Measurements from ENCODE around the gene SMG6. TPM values are rescaled to one million over a fixed set of nuclear protein-coding genes. Genes with fewer than 3 reads are reported as not detected.
A peak's percentile ranks its signal among the peaks of the same experiment; 100 is the strongest.

SMG6 gene
- total RNA-seq, 1 experiment from 2014 or later: 28.6 TPM

GRCh38 chr17:2181206-2181896 lies 122.2 kb downstream of the SMG6 start:
- H3K9ac ChIP-seq (ENCODE audit: extremely low read depth, insufficient read length, low read length): no peak overlapping the region

More at GRCh38 chr17:2181206-2181896, 122.2 kb downstream of the SMG6 start:
- Histone ChIP-seq H3K18ac (ENCODE audit: insufficient read length, low read depth, low read length) (no peak overlapping the region), H4K8ac (replicated peaks; ENCODE audit: insufficient read length, low read depth, low read length) (no peak overlapping the region), H3T11ph (ENCODE audit: low read length) (no peak overlapping the region), H2AFZ (ENCODE audit: low read length) (no peak overlapping the region), H3K79me2 (ENCODE audit: insufficient read depth, low read length) (0 out of 2 replicates have a peak, but pooled peaks cover 1% of the 10 kb centered on the region), H2BK15ac (ENCODE audit: low read depth, low read length) (no peak overlapping the region), H3K27ac (ENCODE audit: insufficient read length, low read depth, low read length) (no peak overlapping the region), H4K5ac (ENCODE audit: insufficient read length, low read depth, low read length) (no peak overlapping the region), H3K27me3 (ENCODE audit: insufficient read depth, low read length) (no peaks in the 10 kb centered on the region), H4K20me1 (ENCODE audit: control insufficient read depth, insufficient read depth, insufficient read length) (no peaks in the 10 kb centered on the region), H3K56ac (ENCODE audit: insufficient read length, low read depth, low read length) (no peak overlapping the region), H2BK12ac (ENCODE audit: insufficient read length, low read depth, low read length) (no peak overlapping the region), H2BK5ac (ENCODE audit: insufficient read length, low read length) (no peak overlapping the region), H3K14ac (ENCODE audit: insufficient read depth, low read length) (peak overlapping the region; percentile 26; the same call in 1 of the 2 replicates), H2BK20ac (ENCODE audit: low read depth, low read length, poor library complexity, severe bottlenecking) (no peak overlapping the region), H3K23ac (ENCODE audit: insufficient read length, low read depth, low read length) (no peak overlapping the region), H3K4me2 (ENCODE audit: insufficient read depth, insufficient read length, low read length) (no peak overlapping the region), H3K4ac (ENCODE audit: low read depth, low read length) (no peak overlapping the region; the same call in 1 of the 2 replicates), H2AK5ac (ENCODE audit: insufficient read length, low read length) (no peak overlapping the region), H3K4me1 (ENCODE audit: insufficient read depth, low read length) (peaks cover 6% of the 10 kb centered on the region; the same call in 1 of the 2 replicates), H2BK120ac (ENCODE audit: low read depth, low read length, poor library complexity, severe bottlenecking) (no peak overlapping the region), H3K79me1 (ENCODE audit: insufficient read depth, low read depth, low read length, poor library complexity, severe bottlenecking) (no peaks in the 10 kb centered on the region), H3K23me2 (ENCODE audit: insufficient read length, low read depth, low read length, poor library complexity, severe bottlenecking) (no peaks in the 10 kb centered on the region), H4K91ac (ENCODE audit: insufficient read length, low read depth, low read length) (no peak overlapping the region), H3K9me3 (ENCODE audit: control insufficient read depth, low read depth, low read length) (no peaks in the 10 kb centered on the region)
- Mint-ChIP-seq H3K4me3 (no peak overlapping the region), H3K9me3 (no peaks in the 10 kb centered on the region), H3K27me3 (ENCODE audit: low read depth) (no peaks in the 10 kb centered on the region), H3K27ac (peak overlapping the region; percentile 53 to 78 (median 69); a peak in 4 of 7 replicates), H3K4me1 (peaks cover 11 to 21% of the 10 kb centered on the region in 2 experiments), H3K36me3 (ENCODE audit: insufficient read depth in 1 of 3, low read depth in 3 of 3) (peaks cover 3 to 32% (median 9%) of the 10 kb centered on the region in 3 experiments; a peak in 5 of 7 replicates)
- DNase-seq: no peak
- TF ChIP-seq, protein P1, sequence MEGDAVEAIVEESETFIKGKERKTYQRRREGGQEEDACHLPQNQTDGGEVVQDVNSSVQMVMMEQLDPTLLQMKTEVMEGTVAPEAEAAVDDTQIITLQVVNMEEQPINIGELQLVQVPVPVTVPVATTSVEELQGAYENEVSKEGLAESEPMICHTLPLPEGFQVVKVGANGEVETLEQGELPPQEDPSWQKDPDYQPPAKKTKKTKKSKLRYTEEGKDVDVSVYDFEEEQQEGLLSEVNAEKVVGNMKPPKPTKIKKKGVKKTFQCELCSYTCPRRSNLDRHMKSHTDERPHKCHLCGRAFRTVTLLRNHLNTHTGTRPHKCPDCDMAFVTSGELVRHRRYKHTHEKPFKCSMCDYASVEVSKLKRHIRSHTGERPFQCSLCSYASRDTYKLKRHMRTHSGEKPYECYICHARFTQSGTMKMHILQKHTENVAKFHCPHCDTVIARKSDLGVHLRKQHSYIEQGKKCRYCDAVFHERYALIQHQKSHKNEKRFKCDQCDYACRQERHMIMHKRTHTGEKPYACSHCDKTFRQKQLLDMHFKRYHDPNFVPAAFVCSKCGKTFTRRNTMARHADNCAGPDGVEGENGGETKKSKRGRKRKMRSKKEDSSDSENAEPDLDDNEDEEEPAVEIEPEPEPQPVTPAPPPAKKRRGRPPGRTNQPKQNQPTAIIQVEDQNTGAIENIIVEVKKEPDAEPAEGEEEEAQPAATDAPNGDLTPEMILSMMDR (conservative IDR thresholded peaks at IDR 0.05): no peak
- no CpG with 5 or more reads among the region's 13 CpGs for WGBS (ENCODE audit: extremely low coverage, insufficient read length, low lambda C conversion rate)
